HG03039 (cell line): ENCODE results near the gene RDM1.
"Not testable (repeated sequence)": the region's sequence is repeated elsewhere in the genome, so short reads cannot be mapped to it uniquely, and the experiment has no call there.

Experiments used
- ATAC-seq: cut with Tn5 transposase; IDR thresholded peaks from one replicate; pipeline ENCODE4 v1.9.1; 2021; ENCODE audit warnings: mild to moderate bottlenecking, moderate library complexity; ENCODE audit not compliant: unreplicated experiment

RDM1 gene

DNA sequence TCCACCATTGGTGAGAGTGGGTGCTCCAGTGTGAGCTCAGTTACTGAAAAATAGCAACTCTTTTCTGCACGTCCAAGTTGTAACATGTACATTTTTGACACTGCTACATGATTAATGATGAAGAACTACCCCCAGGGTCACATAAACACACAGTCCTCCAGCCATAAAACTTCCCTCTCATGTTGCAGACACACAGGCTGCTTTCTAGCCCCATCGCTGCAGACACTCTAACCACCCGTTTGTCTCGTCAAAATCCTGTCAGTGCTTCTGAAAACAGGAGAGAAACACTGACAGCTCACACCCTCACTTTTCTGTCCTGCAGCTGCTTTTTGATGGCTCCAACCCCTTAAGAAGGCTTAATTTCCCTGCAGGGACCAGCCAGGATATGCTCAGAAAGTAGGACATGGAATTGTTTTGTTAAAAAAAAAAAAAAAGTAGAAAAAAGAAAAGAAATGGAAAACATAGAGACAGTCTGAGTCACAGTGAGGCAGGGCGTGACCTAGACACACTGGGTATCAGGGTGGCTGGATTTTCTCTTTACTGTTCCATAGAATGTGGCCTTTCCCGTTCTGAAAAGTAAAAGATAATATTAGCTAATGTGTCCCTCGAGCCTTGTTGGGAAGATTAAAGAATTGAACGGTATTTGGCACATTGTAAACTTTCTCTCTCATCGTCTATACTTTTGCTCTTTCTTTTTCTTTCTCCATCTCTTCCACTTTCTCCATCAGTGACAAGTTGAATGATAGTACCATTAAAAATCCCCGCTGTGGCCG, 29.7 kb downstream of the RDM1 start:
- no peak for ATAC-seq

GRCh38 chr17:35900280-35900679, 30.3 kb downstream of the RDM1 start:
- no peak for ATAC-seq

GRCh38 chr17:35898283-35899070, 32.1 kb downstream of the RDM1 start:
- ATAC-seq: no peak

DNA sequence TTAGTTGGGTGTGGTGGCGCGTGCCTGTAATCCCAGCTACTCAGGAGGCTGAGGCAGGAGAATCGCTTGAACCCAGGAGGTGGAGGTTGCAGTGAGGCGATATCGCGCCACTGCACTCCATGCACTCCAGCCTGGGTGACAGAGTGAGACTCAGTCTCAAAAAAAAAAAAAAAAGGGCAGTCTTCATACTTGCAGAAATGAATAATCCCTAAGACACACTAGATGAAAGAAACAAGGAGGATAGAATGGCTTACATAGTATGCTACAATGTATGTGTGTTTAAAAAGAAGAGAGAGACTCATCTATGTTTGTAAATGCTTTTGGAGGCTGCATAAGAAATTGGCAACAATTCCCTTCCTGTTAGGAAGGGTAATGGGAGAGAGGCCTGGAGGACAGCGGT, 32.8 kb downstream of the RDM1 start:
- not testable (repeated sequence) for ATAC-seq

- ATAC-seq: no peak
These were observed 34.7 kb downstream of the RDM1 start for GRCh38 chr17:35895636-35896587.

DNA sequence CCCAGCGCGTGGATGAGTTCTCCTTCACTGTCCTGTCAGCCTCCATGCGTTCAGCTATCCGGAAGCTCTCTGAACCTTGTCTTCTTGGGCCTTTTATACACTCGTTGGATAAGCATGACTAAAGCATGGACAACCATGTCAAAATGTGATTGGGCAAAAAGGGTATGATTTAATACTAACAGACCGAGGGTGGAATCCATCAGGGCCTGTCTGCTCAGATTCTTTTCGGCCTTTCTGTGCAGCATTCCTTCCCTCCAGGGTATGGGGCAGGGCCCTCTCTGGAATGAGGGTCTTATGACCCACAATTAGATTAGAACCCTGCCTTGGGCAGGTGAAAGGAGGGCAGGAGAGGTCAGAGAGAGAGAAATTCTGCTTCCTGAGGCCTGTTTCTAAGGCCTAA, 36.4 kb downstream of the RDM1 start:
- ATAC-seq: no peak

GRCh38 chr17:35893751-35894150, 36.8 kb downstream of the RDM1 start:
- ATAC-seq: no peak

- no peak for ATAC-seq
These were observed 38.2 kb downstream of the RDM1 start for GRCh38 chr17:35892091-35893035.

GRCh38 chr17:35891269-35891668, 39.3 kb downstream of the RDM1 start:
- no peak for ATAC-seq

GRCh38 chr17:35890774-35891155, 39.8 kb downstream of the RDM1 start:
- ATAC-seq: no peak

DNA sequence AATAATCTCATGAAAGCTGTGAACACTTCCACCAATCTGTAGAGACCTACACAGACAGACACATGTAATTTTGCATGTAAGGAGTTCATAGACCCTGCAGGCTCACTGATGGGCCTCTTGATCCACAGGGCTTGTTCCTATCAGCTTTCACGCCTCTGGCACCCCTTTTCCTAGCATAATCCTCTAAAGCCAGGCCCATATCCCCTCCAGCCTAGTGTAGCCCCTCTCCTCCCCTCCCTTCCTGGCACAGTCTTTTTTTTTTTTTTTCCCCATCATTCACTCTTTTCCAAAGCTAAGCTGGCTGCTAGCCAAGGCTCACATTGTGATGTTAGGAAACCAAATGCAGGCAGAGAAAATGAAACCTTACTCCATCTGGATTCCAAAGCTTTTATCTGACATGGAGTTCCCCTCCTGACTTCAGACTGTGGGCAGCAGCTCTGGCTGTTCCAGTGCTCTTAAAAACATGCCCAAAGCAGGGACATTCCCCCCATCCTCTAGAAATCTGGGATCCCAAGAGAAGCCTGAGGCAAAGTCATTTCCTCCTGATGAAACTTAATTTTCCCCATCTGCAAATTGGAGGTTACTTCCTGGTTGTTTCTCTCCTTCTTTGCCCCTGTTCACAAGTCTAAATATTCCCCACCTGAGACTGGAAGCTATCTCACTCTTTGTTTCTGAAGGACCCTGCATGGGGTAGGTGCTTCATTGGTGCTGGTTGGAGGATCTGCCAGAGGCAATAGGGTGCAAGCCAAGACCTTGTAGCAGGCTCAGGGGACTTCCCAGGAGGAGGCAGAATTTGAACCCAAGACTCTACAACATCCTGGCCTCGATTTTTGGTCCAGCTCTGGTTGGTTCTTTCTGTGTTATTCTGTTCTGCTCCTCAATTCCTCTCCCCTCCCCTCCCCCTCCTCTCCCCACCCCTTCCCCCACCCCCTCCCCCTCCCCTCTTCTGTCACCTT, 40.5 kb downstream of the RDM1 start:
- ATAC-seq: no peak

DNA sequence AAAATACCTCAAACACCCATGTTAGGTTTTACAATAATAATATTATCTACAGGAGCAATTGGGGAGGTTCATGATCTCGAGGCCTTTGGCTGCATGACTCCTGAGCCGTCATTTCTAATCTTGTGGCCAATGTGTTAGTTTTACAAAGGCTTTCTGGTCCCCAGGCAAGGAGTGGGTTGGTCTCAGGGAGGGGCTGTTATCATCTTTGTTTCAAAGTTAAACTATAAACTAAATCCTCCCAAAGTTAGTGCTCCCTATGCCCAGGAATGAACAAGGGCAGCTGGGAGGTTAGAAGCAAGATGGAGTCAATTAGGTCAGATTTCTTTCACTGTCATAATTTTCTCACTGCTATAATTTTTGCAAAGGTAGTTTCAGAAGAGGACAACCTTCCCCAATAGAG, 41.3 kb downstream of the RDM1 start:
- ATAC-seq: no peak

GRCh38 chr17:35879773-35880654, 50.6 kb downstream of the RDM1 start, which contains the start of gene CCL5:
TSS of gene CCL5 (minus strand) at chr17:35880360.
- peak; percentile 83 for ATAC-seq

DNA sequence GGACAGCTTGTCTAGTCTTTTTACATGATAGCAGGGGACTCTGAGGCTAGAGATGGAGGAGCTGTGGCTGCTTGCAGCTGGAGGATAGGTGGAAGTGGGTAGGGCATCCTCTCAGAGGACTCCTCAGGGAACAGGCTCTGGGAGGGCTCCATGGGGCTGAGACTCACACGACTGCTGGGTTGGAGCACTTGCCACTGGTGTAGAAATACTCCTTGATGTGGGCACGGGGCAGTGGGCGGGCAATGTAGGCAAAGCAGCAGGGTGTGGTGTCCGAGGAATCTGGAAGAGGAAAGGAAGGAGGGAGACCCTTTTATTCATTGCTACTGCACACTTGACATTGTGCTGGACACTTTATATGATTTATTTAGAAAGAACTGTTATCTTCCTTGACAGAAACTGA, 52.2 kb downstream of the RDM1 start:
- ATAC-seq: no peak

DNA sequence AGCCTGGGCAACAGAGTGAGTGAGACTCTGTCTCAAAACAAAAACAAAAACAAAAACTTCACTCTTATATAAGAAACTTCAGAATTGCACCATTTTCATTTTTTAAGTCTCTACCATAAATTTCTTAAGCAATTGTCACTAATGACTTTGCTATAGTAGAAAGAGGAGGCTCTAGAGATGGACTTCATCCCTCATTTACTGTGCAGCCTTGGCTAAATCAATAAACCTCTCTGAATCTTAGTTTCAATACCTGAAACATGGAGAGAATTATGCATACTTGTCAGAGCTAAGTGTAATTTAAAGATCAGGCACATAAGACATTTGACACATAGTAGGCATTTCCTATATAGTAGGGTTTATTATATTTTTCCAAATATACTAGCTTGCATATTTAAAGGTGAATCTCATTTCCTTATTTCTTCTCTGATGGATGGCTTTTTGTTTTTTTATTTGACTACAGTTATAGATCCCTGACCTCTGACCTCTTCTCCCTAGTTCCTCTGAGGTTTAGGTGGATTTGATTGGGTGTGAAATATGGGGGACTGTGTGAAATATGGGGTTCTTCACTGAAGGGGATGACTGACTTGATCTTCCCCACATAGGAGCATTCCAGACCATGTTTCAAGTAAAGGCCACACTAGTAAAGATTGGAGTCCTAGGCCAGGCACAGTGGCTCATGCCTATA, 53.1 kb downstream of the RDM1 start:
- ATAC-seq: no peak

DNA sequence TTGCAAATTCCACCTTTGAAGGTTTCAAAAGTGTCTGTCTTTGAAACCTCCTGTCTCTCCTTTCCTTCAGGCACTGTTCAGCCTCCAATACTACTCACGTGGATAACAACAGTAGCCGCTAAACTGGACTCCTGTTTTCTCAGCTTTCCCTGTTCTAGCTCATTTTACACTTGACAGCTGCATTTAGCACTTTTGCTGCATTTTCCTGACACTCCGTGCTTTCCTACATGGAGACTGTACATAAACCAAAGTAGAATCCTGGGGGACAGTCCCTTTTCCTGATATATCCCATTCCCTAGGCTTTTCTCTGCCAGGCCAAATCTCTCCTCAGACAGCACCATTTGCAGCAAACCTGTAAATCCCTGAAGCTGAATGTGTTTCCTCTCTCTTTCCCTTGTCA, 54.0 kb downstream of the RDM1 start:
- no peak for ATAC-seq

- no peak for ATAC-seq
These were observed 54.8 kb downstream of the RDM1 start for GRCh38 chr17:35875800-35876139.
